ENCODE measurements around the gene SYN1. TPM values are rescaled to one million over a fixed set of nuclear protein-coding genes. Genes with fewer than 3 reads are reported as not detected.
A peak's percentile ranks its signal among the peaks of the same experiment; 100 is the strongest.

SYN1 gene
- total RNA-seq, 4 donors from 2014 or later, result 0.31 TPM; not detected in 3

DNA sequence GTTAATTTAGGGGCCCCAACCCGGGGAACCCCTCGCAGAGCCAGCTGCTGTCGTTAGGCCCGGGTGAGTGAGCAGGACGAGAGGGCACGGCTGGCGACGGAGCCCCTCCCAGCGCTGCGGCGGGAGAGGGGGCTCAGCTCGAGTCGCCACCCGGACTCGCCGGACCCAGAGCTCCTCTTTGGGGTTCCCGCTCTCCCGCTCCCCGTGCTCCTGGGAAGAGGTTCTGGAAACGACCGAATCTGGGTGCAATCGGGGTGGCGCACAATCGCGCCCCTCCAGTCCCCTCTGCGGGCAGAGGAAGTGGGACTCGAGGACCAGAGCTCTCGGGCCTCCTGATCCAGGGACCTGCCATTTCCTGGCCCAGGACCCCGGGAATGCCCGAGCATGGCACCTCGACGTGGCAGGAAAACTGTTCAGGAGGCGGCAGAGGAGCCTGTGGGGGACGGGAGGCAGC is 95.9 kb downstream of the SYN1 start:
- peaks cover 0 to 5% (median 0%) of the 10 kb centered on the region in 3 donors for H3K9me3 ChIP-seq
- H3K27me3 ChIP-seq, result no peaks in the 10 kb centered on the region
- H3K4me3 ChIP-seq, result peak overlapping the region; percentile 40 to 71 (median 51)
- H3K36me3 ChIP-seq, result no peaks in the 10 kb centered on the region
- TF ChIP-seq, protein P1, sequence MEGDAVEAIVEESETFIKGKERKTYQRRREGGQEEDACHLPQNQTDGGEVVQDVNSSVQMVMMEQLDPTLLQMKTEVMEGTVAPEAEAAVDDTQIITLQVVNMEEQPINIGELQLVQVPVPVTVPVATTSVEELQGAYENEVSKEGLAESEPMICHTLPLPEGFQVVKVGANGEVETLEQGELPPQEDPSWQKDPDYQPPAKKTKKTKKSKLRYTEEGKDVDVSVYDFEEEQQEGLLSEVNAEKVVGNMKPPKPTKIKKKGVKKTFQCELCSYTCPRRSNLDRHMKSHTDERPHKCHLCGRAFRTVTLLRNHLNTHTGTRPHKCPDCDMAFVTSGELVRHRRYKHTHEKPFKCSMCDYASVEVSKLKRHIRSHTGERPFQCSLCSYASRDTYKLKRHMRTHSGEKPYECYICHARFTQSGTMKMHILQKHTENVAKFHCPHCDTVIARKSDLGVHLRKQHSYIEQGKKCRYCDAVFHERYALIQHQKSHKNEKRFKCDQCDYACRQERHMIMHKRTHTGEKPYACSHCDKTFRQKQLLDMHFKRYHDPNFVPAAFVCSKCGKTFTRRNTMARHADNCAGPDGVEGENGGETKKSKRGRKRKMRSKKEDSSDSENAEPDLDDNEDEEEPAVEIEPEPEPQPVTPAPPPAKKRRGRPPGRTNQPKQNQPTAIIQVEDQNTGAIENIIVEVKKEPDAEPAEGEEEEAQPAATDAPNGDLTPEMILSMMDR (IDR thresholded peaks at IDR 0.05), result no peak
- TF ChIP-seq POLR2A (IDR thresholded peaks at IDR 0.05), result no peak
- WGBS, 2 donors, result 10 to 52% methylated on average over 2 to 20 of the region's 34 CpGs
- no peak for DNase-seq
- intact Hi-C loops (cut with DNase I), result no loop called here
- H3K4me1 ChIP-seq, result peaks cover 0 to 6% (median 0%) of the 10 kb centered on the region in 3 donors
- H3K27ac ChIP-seq, result peak overlapping the region in 1 of 4 donors; percentile 48

DNA sequence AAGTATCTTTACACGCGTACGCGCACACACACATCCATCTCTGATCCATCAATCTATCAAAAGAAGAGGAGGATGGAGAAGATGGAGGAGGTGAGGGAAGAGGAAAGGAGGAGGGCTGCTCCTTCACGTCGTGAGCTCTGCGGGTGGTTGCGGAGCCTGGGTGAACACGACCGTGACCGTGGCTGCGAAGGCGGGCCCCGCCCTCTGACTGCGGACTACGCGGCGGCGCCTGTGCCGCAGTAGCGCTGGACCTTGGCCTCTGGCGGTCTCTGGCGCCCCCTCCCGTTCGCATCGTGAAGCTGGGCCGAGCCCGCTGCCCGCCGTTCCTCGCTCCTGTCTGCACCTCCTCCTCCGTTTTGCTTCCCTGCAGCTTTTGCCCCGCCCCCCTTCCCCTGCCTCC is 96.4 kb downstream of the SYN1 start:
- Histone ChIP-seq H3K27me3 (no peaks in the 10 kb centered on the region), H3K36me3 (no peaks in the 10 kb centered on the region), H3K4me1 (peaks cover 0 to 6% (median 0%) of the 10 kb centered on the region in 3 donors), H3K9me3 (peaks cover 0 to 5% (median 0%) of the 10 kb centered on the region in 3 donors), H3K27ac (peak overlapping the region in 1 of 4 donors; percentile 48), H3K4me3 (peak overlapping the region; percentile 40 to 71 (median 51))
- intact Hi-C loops (cut with DNase I), result no loop called here
- WGBS, 2 donors, result 5 to 35% methylated on average over 8 to 24 of the region's 33 CpGs
- no peak for DNase-seq
- TF ChIP-seq POLR2A (IDR thresholded peaks at IDR 0.05), result no peak
- TF ChIP-seq, protein P1 (IDR thresholded peaks at IDR 0.05), result peak; percentile 47 to 81 (median 74)

Small RNA genes lying within 50 kb of the gene (small RNA-seq; reads per million reads assigned to genes)
- gene MIR4769, result 0 reads per million in 4 donors

Other genes with a start within 250 kb of the SYN1 start
- under 1 TPM in 2 of 4 donors, not detected in 2; 0.19 to 0.35 TPM for gene ZNF157, start 249.3 kb downstream of the SYN1 start, total RNA-seq
- gene ZNF41, start 136.6 kb downstream of the SYN1 start, total RNA-seq, result 1 to 10 TPM; 6.0 to 9.1 (median 7.2) TPM
- 10 to 100 TPM; 19.8 to 37.4 (median 24.0) TPM for gene ARAF, start 58.7 kb downstream of the SYN1 start, total RNA-seq
- 10 to 100 TPM; 10.9 to 90.6 (median 36.7) TPM for gene TIMP1, start 37.4 kb downstream of the SYN1 start, total RNA-seq
- 1 to 10 TPM in 3 of 4 donors, under 1 TPM in 1; 0.83 to 3.8 (median 1.9) TPM for gene CFP, start 10.1 kb upstream of the SYN1 start, total RNA-seq
- gene ELK1, start 30.7 kb upstream of the SYN1 start, total RNA-seq, result 10 to 100 TPM; 11.4 to 22.6 (median 15.9) TPM
- gene UXT, start 39.3 kb upstream of the SYN1 start, total RNA-seq, result 100 to 1,000 TPM in 2 of 4 donors, 10 to 100 TPM in 2; 44.1 to 128 (median 87.8) TPM
- 1 to 10 TPM; 2.5 to 6.3 (median 4.2) TPM for gene ZNF81, start 217.0 kb upstream of the SYN1 start, total RNA-seq